Activated T-cell treated with anti-CD3 and anti-CD28 coated beads for 4 hours (primary cell): ENCODE data around the gene MAMDC4.
"Not testable (repeated sequence)": the region's sequence is repeated elsewhere in the genome, so short reads cannot be mapped to it uniquely, and the experiment has no call there.

Experiments used
- DNase-seq: peaks from one replicate; pipeline ENCODE4 v3.0.0-alpha.2; 2020

MAMDC4 gene

GRCh38 chr9:136825295-136826187 lies 26.6 kb upstream of the MAMDC4 start:
- no peak for DNase-seq

DNA sequence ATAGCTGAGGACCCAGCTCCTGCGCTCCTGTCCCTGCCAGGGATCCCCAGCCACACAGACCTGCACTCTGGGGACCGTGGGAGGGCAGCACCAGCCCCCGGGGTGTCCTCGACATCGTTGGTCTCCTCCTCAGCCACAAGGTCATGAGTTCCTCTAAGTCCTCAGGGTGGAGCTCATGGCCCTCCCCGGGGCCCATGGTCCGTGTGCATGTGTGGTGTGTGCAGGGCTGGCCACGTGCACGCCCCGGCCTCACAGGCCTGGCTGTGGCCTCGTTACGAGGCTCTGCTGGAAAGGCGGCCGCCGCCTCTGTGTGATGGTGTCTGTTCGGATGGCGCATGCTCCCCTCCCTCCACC lies 26.0 kb upstream of the MAMDC4 start:
- no peak for DNase-seq

DNA sequence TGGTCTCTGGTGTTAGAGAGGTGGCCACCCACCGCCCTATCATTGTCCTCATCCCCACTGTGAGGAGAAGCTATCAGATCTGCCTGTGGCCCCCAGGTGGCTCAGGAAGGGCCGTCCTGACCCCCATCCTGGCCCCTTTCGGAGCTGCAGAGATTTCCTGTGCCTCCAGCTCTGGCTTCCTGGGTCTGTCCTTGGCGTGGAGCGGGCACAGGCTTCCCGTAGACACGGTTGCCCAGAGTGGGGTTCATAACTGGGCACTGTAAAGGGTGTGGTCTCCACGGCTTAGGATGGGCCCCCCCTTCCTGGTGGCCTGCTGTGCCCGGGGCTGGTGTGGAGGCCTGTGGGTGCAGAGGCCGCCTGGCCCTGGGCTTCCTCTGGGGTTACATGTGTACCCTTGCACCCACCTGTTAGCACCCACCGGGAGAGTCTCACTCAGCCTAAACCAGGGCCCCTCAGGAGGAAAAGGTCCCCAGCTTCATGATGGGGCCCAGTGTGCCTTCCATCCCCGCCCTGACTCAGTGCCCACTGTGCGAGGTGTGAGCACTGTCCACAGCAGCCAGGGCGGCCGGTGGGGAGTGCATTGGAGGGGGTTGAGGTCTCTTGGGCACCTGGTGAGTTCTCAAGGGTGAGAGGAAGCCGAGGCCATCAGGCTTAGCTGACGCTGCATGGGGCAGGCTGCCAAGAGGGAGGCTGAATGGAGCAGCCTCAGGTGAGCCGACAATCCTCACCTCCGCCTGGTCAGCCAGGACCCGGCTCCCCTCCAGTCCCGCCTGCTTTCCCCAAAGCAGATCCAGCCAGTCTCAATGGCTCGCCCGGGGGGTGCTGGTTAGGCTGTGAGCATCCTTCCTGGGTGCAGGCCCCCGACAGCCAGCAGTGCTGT lies 25.2 kb upstream of the MAMDC4 start:
- DNase-seq: no peak

DNA sequence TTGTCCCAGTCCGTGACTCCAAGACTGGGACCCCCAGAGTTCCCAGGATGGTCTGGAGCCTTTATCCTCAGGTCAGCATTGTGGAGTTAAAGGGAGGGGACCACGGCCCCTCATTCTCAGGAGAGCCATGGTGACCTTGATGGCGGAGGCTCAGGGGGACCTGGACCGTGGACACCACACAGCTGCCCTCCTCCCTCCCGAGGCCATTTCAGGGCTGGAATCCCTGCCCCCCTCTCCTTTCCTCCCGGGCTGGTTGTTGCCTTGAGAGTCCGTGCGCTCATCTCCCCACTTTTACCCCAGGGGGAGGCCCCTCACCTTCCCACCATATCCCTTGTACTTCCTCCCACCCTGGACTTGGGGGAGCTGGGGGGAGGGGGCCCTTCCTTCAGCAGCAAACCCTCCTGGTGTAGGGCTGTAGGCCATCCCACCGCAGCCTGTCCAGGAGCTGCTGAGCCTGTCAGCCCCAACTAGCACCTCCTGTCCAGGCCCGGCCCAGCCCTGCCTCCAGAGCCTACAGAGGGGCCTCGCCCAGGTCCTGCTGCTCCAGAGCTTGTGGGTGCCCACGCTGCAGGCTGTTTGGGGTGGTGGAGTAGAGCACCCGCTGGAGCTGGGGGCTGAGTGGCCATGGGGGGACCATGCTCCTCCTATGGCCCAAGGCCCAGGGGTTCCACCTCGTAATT lies 24.2 kb upstream of the MAMDC4 start:
- DNase-seq: no peak

- DNase-seq: no peak
Observed at GRCh38 chr9:136828474-136829140, 23.5 kb upstream of the MAMDC4 start.

DNA sequence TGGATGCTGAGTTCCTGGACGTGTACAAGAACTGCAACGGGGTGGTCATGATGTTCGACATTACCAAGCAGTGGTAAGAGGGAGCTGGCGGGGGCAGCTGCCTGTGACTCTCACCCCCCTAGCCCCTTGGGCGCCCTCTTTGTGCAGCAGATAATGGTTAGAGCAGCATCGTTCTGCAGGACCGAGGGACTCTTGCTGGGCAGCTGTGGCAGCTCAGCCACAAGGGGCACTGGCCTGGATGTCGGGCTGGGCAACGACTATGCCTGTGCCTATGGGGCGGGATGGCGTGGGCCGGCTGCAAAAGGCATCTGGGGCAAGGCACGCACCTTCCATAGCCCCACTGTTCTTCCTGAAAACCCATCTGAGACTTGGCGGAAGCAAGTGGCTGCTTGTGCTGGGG lies 22.7 kb upstream of the MAMDC4 start:
- no peak for DNase-seq

DNA sequence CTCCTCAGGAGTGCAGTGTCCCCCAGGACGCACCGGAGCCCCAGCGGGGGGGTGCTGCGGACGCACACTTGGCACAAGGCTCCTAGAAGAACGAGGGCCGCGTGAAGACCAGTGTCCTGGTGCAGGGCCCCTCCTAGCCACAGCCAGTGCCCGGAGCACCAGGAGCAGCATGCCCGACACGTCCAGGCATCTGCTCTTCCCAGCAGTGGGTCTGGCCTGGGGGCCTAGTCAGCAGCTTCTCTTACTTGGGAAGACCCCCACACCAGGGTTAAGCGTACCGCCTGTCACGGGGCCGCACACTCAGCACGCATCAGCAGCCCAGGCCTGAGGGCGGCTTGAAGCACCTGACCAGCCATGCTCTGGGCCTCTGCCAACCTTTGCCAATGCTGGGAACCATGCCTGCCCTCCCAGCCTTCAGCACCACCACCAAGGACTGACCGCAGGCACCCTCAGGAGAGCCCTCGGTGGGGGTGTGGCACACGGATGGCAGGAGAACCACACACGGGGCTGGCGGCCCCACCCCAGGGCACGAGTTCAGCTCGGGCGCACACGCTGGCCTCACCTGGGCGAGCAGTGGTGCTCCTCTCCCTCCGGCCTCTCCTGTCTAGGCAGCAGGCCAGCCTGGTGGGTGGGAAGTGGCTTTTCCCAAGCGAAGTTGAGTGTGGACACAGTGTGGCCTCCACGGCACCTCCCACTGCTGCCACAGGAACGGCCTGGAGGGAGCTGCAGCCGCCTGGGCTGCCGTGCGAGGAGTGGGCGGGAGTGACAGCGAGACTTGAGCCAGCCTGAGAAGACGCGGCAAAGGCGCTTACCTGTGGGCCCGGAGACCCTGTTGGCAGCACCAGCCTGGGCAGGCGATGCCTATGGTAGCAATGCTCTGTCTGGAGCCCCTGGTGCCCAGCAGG lies 21.9 kb upstream of the MAMDC4 start:
- no peak for DNase-seq

- no peak for DNase-seq
Observed at GRCh38 chr9:136831002-136831719, 21.0 kb upstream of the MAMDC4 start.

DNA sequence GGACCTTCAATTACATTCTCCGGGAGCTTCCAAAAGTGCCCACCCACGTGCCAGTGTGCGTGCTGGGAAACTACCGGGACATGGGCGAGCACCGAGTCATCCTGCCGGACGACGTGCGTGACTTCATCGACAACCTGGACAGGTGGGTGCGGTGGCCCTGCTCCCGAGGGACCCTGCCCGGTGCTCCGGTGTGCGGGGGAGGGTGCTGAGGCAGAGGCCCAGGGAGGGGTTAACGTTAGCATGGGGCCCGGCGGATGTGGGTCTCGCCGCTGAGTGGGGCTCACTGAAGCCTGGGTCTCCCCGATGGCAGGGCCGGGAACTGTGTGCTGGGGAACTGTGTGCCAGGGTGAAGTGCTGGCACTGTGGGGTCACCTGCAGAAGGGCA lies 20.4 kb upstream of the MAMDC4 start:
- DNase-seq: no peak

- no peak for DNase-seq
Observed at GRCh38 chr9:136832581-136832980, 19.6 kb upstream of the MAMDC4 start.

DNA sequence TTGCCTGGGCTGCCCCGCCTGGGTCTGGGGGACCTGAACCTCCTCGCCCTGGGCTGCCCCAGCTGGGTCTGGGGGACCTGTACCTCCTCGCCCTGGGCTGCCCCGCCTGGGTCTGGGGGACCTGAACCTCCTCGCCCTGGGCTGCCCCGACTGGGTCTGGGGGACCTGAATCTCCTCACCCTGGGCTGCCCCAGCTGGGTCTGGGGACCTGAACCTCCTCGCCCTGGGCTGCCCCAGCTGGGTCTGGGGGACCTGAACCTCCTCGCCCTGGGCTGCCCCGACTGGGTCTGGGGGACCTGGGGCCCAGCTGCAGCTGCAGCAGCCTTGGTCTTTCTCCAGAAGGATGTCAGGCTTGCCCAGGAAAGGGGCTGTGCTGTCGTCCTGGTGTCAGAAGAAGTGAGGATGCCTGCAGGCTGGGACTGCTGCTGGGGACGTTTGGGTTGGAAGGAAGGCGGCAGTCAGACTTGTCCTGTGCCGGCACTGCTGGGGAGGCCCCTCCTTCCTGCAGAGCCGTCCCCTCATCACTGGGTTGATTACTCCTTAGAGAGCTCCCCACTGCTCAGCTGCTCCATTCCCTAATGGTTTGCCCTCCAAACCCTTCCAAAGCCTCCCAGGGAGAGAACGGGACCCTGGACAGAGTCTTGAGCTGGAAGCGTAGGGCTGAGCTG lies 18.6 kb upstream of the MAMDC4 start:
- not testable (repeated sequence) for DNase-seq

GRCh38 chr9:136835162-136835931 lies 16.8 kb upstream of the MAMDC4 start:
- DNase-seq: no peak

- DNase-seq: no peak
Observed at GRCh38 chr9:136835932-136836904, 15.9 kb upstream of the MAMDC4 start.

DNA sequence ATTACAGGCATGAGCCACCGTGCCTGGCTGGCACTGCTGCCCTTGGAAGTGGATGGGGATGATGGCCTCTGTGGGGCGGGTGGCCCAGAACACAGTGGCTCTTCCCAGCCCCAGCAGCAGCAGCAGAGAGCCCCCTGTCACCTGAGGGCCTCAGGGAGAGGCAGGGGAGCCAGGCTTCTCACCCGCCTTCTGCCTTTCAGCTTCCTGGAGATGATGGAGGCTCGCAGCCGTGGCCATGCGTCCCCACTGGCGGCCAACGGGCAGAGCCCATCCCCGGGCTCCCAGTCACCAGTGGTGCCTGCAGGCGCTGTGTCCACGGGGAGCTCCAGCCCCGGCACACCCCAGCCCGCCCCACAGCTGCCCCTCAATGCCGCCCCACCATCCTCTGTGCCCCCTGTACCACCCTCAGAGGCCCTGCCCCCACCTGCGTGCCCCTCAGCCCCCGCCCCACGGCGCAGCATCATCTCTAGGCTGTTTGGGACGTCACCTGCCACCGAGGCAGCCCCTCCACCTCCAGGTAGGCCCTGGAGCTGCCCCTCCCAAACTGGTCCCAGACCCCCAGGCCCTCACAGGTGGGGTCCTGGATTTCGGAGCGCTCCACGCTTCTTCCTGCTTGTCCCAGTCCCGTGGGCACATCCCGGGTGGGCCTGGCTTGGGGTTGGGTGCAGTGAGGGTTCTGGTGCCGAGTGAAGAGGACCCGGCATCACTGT lies 14.8 kb upstream of the MAMDC4 start:
- no peak for DNase-seq

GRCh38 chr9:136837856-136838277 lies 14.3 kb upstream of the MAMDC4 start:
- not testable (repeated sequence) for DNase-seq

DNA sequence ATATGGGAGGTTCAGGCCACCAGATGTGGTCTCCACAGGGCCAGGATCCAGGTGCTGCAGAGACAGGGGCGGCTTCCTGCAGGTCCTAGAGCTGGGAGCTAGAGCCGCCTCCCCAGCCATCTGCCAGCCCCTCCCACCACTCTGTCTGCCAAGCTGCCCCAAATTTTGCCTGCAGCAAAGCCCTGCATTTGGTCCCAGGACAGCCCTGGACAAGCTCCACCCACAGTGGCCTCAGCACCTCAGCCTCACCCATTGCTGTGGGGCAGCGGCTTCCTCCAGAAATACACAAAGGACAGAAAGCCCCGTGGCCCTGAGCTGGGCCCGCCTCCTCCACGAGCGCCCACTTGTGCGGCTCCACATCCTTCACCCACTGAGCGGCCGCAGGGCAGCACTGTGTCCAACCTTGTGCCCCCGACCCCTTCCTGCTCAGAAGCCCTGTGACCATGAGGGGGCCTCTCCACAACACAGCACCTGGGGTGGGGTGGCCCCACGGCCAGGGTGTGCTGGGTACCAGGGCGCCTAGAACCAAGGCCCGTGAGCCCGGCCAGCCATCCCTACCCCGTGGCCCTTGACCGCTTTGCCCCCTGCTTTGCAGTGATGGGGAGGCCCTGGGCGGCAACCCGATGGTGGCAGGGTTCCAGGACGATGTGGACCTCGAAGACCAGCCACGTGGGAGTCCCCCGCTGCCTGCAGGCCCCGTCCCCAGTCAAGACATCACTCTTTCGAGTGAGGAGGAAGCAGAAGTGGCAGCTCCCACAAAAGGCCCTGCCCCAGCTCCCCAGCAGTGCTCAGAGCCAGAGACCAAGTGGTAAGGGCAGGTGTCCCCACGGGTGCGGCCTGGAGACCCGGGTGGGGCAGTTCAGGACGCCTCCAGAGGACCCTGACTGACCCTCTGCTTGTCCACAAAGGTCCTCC lies 13.6 kb upstream of the MAMDC4 start:
- DNase-seq: no peak
